Thyroid gland (tissue), 4 donors: ENCODE results near the gene MYH14.

Experiments
- POLR2A ChIP-seq, 2 donors: fragments of 450-650 bp; IDR thresholded peaks; one replicate each; pipeline ENCODE4 v1.6.1; 2017; ENCODE audit warnings: antibody characterized with exemption in 2 of 2, mild to moderate bottlenecking in 2 of 2, moderate library complexity in 1 of 2
- TF ChIP-seq, protein P1 (sequence below), 6 experiments: fragments of 200-600 bp in 3 of 6; fragments of 450-650 bp in 3 of 6; sonication (generic) in 3 of 6; IDR thresholded peaks; one replicate each; pipeline ENCODE4 v1.5.1; 2016 to 2019; ENCODE audit warnings: antibody characterized with exemption in 6 of 6, mild to moderate bottlenecking in 2 of 6, inconsistent platforms in 1 of 6, moderate library complexity in 1 of 6

- TF ChIP-seq, protein P1, sequence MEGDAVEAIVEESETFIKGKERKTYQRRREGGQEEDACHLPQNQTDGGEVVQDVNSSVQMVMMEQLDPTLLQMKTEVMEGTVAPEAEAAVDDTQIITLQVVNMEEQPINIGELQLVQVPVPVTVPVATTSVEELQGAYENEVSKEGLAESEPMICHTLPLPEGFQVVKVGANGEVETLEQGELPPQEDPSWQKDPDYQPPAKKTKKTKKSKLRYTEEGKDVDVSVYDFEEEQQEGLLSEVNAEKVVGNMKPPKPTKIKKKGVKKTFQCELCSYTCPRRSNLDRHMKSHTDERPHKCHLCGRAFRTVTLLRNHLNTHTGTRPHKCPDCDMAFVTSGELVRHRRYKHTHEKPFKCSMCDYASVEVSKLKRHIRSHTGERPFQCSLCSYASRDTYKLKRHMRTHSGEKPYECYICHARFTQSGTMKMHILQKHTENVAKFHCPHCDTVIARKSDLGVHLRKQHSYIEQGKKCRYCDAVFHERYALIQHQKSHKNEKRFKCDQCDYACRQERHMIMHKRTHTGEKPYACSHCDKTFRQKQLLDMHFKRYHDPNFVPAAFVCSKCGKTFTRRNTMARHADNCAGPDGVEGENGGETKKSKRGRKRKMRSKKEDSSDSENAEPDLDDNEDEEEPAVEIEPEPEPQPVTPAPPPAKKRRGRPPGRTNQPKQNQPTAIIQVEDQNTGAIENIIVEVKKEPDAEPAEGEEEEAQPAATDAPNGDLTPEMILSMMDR (IDR thresholded peaks at IDR 0.05) = no peak
- TF ChIP-seq POLR2A (IDR thresholded peaks at IDR 0.05) = no peak
These were observed 124.2 kb downstream of the MYH14 start for GRCh38 chr19:50327461-50328223.
